OCI-LY7 (cell line): ENCODE data around the gene ECT2L.

Source experiments
- CTCF ChIP-seq: fragments of 200-600 bp; sonication (generic); conservative IDR thresholded peaks from 2 replicates; pipeline ENCODE4 v1.5.1; 2014; ENCODE audit warnings: mild to moderate bottlenecking, antibody characterized with exemption, low read length, moderate library complexity, mixed read lengths
- EZH2phosphoT487 ChIP-seq: fragments of 200-600 bp; sonication (generic); IDR thresholded peaks from 2 replicates; pipeline ENCODE4 v1.6.1; 2018; ENCODE audit warnings: low read depth, borderline replicate concordance, mild to moderate bottlenecking, mixed run types, antibody characterized with exemption, low read length, moderate library complexity, mixed read lengths

DNA sequence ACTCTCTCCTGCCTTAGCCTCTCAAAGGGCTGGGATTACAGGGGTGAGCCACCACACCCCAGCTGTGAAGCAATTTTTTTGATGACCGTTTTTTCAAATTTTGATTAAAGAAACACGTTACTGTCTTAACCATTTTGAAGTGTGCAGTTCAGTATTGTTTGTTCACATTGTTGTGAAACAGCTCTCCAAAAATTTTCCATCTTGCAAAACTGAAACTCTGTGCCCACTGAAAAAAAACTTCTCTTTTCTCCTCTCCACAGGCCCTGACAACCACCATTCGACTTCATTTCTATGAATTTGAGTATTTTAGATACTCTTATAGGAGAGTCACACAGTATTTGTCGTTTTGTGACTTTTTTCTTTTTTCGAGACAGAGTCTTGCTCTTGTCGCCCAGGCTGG is 53.9 kb downstream of the ECT2L start:
- TF ChIP-seq CTCF (no peak), EZH2phosphoT487 (no peak)
